HG02973 (cell line): ENCODE measurements around the gene SLC29A1.
A peak's percentile ranks its signal among the peaks of the same experiment; 100 is the strongest.
"Not testable (repeated sequence)": the region's sequence is repeated elsewhere in the genome, so short reads cannot be mapped to it uniquely, and the experiment has no call there.

ENCODE experiments used
- ATAC-seq: cut with Tn5 transposase; IDR thresholded peaks from one replicate; pipeline ENCODE4 v1.9.1; 2021; ENCODE audit warnings: moderate library complexity; ENCODE audit not compliant: unreplicated experiment

The SLC29A1 gene

DNA sequence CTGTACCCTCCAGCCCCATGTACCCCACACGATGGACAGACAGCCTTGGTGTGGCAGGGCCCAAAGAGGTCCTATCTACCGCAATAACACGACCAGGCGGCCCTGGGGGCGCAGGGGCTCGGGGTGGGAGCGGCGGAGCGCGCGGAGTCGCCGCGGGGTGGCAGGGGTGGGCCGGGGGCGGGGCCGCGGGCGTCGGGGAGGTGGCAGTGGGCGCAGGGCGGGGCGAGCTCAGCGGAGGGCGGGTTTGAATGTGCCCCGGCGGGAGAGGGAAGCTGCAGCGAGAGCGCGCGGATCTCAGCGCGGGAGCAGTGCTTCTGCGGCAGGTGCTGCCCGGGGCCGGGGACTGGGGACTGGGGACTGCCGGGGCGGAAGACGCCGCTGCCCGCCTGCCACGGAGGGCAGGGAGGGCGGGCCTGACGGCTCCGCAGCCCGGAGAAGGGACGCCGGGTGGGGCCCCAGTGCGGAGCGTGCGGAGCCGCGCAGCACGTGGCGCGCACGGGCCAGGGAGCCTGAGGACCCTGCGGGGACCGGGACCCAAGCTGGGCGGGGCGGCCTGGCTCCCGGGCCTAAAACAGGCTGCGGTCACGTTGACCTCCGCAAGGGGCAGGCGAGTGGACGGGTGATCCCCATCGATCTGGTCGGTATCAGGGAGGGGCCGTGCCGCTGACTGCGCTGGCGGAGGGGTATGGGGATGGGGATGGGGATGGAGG is at the start of gene SLC29A1:
TSS of gene SLC29A1 (plus strand) at position 277 of the 710 bp plus-strand sequence. CDS start 3,719 bp downstream, outside the sequence.
- ATAC-seq, result peak; percentile 39

DNA sequence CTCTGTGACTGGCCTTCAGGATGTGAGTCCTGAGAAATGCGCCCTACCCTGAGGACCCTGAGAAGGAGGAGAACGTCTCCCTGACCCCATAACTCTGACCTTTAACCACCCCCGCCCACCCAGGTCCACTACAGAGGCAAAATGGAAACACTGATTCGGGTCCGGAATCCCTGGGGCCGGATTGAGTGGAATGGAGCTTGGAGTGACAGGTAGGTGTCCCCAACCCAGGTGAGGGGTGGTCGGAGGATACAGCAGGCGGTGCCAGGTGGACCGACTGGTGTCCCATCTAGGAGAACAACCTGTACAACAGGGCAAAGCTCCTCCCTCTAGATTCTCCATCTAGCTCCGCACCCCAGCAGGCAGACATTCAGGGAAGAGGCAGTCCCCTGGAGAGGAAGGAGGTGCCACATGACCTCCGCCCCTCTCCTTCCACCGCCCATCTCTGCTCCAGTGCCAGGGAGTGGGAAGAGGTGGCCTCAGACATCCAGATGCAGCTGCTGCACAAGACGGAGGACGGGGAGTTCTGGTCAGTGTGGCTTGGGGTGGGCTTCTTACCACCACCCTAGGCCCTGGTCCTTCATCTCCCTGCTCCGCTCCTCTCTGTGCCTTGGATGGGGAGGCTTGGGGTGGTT is 47.1 kb upstream of the SLC29A1 start:
- ATAC-seq, result no peak

DNA sequence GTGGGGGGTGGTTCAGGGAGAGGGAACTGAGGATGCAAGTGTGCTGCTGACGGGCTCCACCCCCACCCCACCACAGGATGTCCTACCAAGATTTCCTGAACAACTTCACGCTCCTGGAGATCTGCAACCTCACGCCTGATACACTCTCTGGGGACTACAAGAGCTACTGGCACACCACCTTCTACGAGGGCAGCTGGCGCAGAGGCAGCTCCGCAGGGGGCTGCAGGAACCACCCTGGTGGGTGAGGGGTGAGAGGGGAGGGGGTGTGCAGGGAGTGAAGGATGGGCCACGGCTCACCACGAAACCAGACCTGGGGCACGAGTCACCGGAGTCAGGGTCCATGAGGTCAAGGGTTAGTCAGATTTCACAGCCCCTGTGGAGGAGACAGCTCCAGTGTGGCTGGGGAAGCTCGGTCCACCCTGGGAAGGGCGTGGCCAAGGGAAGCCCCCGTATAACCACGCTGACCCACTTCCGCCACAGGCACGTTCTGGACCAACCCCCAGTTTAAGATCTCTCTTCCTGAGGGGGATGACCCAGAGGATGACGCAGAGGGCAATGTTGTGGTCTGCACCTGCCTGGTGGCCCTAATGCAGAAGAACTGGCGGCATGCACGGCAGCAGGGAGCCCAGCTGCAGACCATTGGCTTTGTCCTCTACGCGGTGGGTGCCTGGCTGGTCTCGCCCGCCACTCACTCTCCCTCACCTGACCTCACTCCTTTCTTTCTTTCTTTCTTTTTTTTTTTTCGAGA is 46.5 kb upstream of the SLC29A1 start:
- no peak for ATAC-seq

DNA sequence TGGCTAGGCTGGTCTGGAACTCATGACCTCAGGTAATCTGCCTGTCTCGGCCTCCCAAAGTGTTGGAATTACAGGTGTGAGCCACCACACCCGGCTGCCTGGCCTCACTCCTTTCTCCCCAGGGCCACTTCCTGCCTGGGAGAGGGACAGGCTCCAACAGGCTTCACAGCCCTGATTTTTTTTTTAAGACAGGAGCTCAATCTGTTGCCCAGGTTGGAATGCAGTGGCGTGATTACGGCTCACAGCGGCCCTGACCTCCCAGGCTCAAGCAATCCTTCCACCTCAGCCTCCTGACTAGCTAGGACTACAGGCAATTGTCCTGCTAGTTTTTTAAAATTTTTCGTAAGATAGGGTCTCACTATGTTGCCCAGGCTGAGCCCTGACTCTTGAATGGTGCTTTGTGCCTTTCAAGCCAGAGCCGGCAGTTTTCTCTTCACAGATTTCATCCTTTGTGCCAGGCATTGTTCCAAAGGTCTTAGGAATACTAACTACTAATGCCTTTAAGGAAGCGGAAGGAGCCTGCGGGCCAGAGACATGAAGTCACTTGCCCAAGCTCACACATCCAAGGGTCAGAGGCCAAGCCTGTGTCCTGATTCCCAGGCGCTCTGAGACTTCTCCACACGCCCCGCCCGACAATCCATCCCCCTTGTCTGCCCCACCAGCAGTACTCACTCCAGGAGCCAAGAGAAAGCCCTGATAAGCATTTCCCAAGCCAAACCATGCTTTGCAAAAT is 45.5 kb upstream of the SLC29A1 start:
- ATAC-seq, result no peak

DNA sequence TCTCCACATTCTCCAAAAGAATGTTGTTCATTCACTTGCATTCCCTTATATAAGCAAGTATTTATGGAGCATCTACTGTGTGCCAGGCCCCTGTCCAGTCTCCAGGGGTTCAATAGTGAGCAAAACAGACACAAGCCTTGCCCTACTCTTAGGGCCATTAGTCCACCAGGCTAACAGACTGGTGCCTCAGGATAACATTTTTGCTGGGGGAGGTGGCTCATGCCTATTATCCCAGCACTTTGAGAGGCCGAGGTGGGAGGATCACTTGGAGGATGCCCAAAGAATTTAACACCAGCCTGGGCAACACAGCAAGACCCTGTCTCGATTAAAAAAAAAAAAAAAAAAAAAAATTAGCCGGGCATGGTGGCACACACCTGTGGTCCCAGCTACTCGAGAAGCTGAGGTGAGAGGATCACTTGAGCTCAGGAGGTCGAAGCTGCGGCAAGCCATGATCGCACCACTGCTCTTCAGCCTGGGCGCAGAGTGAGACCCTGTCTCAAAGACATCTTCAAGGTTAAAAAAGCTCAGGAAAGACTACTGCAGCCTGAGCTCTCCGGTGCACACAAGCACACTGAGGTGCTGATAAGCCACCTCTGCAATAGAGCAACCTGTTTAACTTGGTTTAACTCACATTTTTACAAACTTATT is 44.8 kb upstream of the SLC29A1 start:
- no peak for ATAC-seq

DNA sequence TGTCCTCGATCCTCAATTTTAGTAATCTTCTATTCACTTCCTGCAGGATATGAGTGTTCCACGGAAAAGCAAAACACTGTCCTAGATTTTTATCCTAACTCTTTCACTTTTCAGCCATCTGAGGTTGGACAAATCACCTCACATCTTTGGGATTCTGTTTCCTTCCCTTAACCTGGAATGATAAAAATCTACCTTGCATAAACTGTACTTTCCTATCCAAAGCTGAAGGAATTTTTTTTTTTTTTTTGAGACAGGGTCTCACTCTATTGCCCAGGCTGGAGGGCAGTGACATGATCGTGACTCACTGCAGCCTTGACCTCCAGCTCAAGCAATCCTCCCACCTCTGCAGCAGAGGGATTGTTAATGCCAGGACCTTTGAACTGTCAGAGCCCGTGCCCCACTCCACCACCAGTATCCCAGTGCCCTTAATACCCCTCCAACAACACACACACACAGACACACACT is 44.3 kb upstream of the SLC29A1 start:
- no peak for ATAC-seq

DNA sequence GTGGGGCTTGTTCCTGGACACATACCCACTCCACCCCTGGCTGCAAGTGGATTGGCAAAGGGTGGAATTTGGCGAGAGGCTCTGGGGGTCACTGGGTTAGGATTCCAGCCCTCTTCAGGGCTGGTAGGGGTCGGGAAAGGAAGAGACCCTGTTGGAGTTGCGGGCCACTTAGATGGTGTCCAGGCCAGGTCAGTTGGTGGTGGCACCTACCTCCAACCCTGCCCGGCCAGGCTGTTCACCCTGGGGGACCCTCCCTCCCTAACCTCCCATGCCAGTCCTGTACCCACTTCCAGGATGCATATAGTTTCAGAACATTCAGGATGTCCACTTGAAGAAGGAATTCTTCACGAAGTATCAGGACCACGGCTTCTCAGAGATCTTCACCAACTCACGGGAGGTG is 43.7 kb upstream of the SLC29A1 start:
- no peak for ATAC-seq

DNA sequence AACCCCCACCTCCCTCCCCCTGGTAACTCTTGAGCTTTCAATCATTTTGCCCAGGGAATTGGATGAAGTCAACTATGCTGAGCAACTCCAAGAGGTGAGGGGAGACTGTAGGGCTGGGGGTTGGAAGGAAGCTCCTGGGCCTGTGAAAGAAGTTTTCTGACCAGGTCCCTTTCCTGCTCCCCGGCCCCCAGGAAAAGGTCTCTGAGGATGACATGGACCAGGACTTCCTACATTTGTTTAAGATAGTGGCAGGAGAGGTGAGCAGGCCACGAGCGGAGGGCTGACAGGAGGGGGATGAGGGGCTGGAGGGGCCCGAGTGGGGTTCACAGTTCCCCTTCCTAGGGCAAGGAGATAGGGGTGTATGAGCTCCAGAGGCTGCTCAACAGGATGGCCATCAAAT is 43.0 kb upstream of the SLC29A1 start:
- ATAC-seq, result no peak

DNA sequence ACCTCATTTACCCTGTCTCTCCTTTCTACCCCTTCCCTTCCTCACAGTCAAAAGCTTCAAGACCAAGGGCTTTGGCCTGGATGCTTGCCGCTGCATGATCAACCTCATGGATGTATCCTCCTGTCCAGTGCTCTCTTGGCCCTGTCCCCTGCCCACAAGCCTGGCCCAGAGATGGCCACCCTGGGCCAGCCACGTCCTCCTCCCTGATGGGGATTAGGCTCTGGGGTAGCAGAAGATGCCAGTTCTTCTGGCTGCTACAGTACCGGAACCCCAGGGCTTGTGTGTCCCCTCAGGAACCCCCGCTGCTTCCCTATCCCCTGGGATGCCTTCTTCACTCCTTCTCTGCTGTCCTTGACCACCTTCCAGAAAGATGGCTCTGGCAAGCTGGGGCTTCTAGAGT is 42.5 kb upstream of the SLC29A1 start:
- no peak for ATAC-seq

DNA sequence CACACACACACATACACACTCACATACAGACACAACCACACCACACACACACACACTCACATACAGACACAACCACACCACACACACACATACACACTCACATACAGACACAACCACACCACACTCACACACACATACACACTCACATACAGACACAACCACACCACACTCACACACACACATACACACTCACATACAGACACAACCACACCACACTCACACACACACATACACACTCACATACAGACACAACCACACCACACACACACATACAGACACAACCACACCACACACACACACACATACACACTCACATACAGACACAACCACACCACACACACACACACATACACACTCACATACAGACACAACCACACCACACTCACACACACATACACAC is 41.6 kb upstream of the SLC29A1 start:
- not testable (repeated sequence) for ATAC-seq

DNA sequence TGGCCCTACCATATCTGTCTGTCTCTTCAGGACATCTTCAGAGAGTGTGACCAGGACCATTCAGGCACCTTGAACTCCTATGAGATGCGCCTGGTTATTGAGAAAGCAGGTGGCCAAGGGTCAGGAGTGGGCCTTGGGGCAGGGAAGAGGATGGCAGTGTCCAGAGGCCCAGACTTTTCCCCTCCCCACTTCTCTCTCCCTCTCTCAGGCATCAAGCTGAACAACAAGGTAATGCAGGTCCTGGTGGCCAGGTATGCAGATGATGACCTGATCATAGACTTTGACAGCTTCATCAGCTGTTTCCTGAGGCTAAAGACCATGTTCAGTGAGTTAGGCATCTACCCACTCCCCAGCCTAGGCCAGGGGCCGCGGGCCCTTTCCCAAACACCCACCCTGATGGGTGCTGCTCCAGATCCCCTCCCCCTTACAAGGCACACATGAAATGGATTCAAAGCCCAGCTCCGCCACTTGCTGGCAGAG is 40.4 kb upstream of the SLC29A1 start:
- no peak for ATAC-seq

DNA sequence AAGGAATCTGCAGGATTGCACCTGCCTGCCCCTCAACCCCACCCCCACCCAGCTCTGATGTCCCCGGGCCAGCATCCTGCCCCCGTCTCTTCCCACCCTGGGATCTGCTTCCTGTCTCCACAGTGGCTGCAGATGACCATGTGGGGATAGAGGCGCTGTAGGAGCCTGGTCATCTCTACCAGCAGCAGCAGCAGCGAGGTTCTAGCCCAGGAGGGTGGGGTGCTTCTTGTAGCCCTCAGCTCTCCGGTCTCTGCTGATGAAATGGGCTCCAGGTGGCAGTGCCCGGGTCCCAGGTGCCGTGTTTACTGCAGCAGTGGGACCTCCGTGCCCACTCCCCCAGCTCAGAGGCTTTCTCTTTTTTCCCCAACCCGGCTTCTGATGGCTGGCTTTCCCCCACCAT is 39.6 kb upstream of the SLC29A1 start:
- ATAC-seq, result no peak

DNA sequence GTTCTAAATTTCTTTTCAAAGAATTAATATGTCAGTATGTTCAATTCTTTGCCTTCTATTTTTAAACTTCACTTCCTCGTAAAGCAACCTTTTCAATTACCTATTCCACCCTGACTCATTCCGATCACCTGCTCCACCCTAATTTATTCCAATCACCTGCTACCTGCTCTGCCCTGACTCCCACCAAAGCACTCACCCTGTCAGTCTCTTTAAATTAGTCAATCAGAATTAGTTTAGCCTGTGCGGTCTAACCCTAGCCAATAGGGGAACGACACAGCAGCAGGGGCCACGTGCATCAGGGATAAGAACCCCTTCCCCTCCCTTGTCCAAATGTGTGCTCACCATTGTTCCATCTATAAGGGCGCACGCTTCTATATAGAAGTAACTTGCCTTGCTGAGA is 38.0 kb upstream of the SLC29A1 start:
- ATAC-seq, result not testable (repeated sequence)

DNA sequence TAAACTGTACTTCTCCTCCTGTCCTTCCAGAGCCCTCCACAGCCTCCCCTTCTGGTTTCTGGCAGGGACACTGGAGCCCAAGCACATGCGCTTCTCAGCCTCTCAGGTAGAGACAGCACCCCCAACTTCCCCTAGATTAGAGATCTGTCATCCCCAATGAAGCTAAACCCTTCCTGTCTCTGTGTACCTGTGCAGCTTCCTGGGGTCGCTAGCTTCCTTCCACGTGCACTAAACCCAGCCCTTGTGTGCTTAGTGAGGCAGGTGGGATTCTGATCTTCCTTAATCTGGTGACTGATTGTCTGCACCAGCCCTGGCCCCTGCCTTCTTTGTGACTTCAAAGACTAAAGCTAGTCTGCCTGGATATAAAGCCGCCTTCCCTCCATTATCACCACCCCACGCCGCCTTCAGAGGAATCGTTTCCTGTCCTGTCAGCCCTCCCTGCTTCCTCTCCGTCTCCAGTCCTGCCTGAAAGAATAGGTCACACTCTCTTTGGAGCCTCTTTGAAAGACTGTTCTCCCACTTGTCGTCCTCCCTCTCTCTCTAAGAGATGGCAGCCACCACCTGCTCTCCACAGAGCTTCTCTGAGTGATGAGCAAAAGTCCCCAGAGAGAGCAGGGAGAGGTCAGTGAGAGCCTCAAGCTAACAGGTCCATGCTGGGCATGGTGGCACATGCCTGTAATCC is 37.3 kb upstream of the SLC29A1 start:
- ATAC-seq, result no peak

DNA sequence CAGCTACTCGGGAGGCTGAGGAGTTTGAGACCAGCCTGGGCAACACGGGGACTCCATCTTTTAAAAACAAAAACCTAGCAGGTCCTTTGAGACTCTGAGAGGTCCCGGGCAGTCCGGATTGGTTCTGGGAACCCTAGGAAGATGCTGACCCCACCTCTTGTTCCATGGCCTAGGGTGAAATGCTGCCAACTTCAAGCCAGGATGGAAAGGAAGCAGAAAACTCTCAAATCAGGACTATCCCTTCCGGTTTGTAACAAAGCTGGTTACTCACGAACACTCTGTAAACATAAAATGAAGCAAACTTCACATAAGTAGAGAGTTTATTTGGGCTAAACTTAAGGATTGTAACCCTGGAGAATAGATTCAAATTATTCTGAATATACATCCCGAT is 36.8 kb upstream of the SLC29A1 start:
- no peak for ATAC-seq

DNA sequence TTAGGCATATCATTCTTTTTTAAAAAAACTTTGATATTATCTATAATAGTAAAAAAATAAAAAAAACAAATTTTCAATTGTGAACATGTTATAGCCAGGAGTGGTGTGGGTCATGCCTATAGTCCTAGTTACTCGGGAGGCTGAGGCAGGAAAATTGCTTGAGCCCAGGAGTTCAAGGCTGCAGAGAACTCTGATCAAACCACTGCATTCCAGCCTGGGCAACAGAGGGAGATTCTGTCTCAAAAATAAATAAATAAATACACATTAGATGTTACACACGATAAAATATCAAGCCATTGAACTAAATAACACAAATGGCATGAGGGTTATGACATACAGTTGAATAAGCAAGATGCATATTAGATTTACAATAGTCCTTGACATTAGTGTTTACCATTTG is 34.6 kb upstream of the SLC29A1 start:
- no peak for ATAC-seq

DNA sequence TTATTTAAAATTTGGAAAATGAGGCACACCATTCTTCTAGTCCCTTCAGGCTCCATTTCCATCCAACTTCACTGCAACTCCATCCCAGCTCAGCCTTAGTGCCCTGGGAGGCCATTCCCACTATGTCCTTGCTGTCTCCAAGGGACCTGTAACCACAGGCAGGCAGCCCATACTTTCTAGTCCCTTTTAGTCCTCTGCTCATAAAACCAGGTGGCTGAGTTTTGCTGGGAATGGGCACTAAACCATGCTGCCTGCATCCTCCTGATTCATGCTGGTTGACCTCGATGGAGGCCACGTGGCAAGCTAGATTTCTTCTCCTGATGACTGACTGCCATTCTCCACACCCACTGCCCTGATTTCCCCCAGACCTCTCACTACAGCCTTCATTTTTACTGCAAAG is 34.1 kb upstream of the SLC29A1 start:
- ATAC-seq, result no peak

DNA sequence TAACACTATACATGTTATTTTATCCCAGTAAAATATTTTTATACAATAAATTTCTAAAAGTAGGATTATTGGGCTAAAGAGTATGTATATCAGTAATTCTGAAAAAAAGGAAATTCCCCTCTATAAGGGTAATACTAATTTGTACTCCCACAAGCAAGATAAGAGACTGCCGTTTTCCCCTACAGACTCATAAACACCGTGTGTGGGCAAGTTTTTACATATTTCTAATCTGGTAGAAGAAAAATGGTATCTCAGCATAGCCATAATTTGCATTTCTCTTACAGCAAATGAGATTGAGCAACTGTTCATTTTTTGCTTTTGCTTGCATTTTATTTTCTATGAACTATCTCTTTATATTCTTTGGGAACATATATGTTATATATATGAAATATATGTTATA is 32.7 kb upstream of the SLC29A1 start:
- ATAC-seq, result peak; percentile 65

DNA sequence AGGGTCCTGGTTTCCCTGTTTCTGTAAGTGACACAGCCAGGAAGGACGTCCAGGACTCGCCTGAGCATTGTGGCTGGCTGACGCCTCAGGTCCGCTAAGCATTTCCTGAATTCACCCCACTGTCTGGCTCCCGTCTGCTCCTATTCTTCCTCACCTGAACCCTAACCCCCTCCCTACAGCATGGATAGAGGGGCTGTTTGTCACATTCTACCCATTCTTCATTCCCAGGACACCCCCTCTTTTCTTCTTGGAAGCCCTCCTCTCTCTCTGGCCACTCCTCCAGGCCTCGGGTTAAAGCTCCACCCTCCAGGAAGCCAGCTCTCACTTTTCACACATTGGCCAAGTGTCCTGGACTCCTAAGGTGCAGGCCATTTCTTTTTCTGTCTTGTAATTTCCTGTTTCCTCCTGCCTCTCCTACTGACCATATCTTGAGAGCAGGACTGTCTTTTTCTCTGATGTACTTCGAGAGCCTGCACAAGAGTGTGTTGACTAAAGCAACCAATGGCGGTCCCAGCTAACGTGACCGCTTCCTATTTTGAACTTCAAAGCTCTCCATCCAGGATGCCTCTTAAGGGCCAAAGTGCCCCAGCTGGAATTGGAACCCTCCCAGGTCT is 30.9 kb upstream of the SLC29A1 start:
- ATAC-seq, result no peak
